OCI-LY1 (cell line): ENCODE data around the gene DPP6.

Source experiments
- EZH2 ChIP-seq: fragments of 200-600 bp; sonication (generic), shearing (Covaris generic); IDR thresholded peaks from 2 replicates; pipeline ENCODE4 v1.8.0; 2017; ENCODE audit warnings: borderline replicate concordance, mixed run types, mild to moderate bottlenecking, antibody characterized with exemption, low read length, moderate library complexity, mixed read lengths
- TF ChIP-seq, protein P1 (sequence below): fragments of 200-600 bp; sonication (generic), shearing (Covaris generic); IDR thresholded peaks from 2 replicates; pipeline ENCODE4 v1.5.1; 2017; ENCODE audit warnings: mild to moderate bottlenecking, antibody characterized with exemption, low read length, moderate library complexity, mixed read lengths

DNA sequence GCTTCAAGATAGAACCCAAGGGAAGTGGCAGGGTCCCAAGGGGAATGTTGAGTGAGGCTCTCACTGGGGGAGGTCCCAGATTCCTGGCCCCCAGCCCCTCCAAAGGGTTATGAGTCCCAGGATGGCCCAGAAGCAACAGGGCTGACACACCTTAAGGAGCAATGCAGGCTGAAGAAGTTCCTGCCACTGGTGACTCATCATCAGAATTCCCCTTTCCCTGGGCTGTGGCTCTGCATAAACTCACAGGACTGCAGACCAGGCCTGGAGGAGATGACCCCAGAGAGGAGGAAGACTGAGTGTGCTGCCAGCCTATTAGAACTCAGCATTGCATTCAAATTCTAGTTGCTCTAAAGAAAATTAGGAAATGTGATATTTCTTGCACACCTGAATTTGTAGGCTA is 126.7 kb downstream of the DPP6 start:
- TF ChIP-seq, protein P1, sequence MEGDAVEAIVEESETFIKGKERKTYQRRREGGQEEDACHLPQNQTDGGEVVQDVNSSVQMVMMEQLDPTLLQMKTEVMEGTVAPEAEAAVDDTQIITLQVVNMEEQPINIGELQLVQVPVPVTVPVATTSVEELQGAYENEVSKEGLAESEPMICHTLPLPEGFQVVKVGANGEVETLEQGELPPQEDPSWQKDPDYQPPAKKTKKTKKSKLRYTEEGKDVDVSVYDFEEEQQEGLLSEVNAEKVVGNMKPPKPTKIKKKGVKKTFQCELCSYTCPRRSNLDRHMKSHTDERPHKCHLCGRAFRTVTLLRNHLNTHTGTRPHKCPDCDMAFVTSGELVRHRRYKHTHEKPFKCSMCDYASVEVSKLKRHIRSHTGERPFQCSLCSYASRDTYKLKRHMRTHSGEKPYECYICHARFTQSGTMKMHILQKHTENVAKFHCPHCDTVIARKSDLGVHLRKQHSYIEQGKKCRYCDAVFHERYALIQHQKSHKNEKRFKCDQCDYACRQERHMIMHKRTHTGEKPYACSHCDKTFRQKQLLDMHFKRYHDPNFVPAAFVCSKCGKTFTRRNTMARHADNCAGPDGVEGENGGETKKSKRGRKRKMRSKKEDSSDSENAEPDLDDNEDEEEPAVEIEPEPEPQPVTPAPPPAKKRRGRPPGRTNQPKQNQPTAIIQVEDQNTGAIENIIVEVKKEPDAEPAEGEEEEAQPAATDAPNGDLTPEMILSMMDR = no peak
- no peak for TF ChIP-seq EZH2
